GM21515 (cell line): ENCODE results near the gene MPO.

Experiments used
- ATAC-seq: cut with Tn5 transposase; IDR thresholded peaks from one replicate; pipeline ENCODE4 v1.9.1; 2021; ENCODE audit not compliant: unreplicated experiment

The MPO gene

GRCh38 chr17:58280480-58281217, at the start of gene MPO:
Gene MPO, minus strand, starts transcription at chr17:58280935. Its CDS starts 177 bp downstream, at chr17:58280758.
- ATAC-seq = no peak

GRCh38 chr17:58329810-58330537, 49.2 kb upstream of the MPO start:
- peak; percentile 17 for ATAC-seq

- ATAC-seq = peak; percentile 38
These were observed 48.5 kb upstream of the MPO start for GRCh38 chr17:58329035-58329809.

- ATAC-seq = peak; percentile 21
These were observed 47.7 kb upstream of the MPO start, which contains the start of gene TSPOAP1 for GRCh38 chr17:58328195-58329034. Gene TSPOAP1, minus strand, starts transcription at chr17:58328795. Its CDS starts 875 bp downstream, at chr17:58327920.

GRCh38 chr17:58327363-58328194, 46.8 kb upstream of the MPO start:
- ATAC-seq = no peak

GRCh38 chr17:58326609-58327362, 46.1 kb upstream of the MPO start:
- no peak for ATAC-seq

GRCh38 chr17:58325976-58326468, 45.3 kb upstream of the MPO start:
- no peak for ATAC-seq

- ATAC-seq = no peak
These were observed 44.6 kb upstream of the MPO start for GRCh38 chr17:58325289-58325726.

- no peak for ATAC-seq
These were observed 43.9 kb upstream of the MPO start for GRCh38 chr17:58324409-58325288.

- no peak for ATAC-seq
These were observed 43.3 kb upstream of the MPO start for GRCh38 chr17:58324056-58324408.

GRCh38 chr17:58323366-58324055, 42.8 kb upstream of the MPO start:
- no peak for ATAC-seq

- ATAC-seq = no peak
These were observed 41.9 kb upstream of the MPO start for GRCh38 chr17:58322581-58323185.

GRCh38 chr17:58321571-58322525, 41.1 kb upstream of the MPO start:
- no peak for ATAC-seq

GRCh38 chr17:58320570-58321323, 40.0 kb upstream of the MPO start:
- no peak for ATAC-seq

- no peak for ATAC-seq
These were observed 39.4 kb upstream of the MPO start for GRCh38 chr17:58320163-58320558.
